Endodermal cell (in vitro differentiated cells): ENCODE results near the gene AUTS2. TPM values are rescaled to one million over a fixed set of nuclear protein-coding genes. Genes with fewer than 3 reads are reported as not detected.

ENCODE experiments used
- DNase-seq: peaks from one replicate; pipeline ENCODE4 v3.0.0-alpha.2; 2017
- H3K27ac ChIP-seq: 2 replicates; pipeline ENCODE4 v1.5.1; 2013; ENCODE audit warnings: mild to moderate bottlenecking, low read depth, low read length, moderate library complexity
- H3K27me3 ChIP-seq: 2 replicates; pipeline ENCODE4 v1.6.1; 2013; ENCODE audit warnings: mild to moderate bottlenecking, low read length, moderate library complexity; ENCODE audit not compliant: insufficient read depth, control insufficient read depth, poor library complexity, severe bottlenecking
- H3K36me3 ChIP-seq: 2 replicates; pipeline ENCODE4 v1.7.0; 2013; ENCODE audit warnings: mild to moderate bottlenecking, low read length, moderate library complexity; ENCODE audit not compliant: control insufficient read depth, insufficient read depth
- H3K4me1 ChIP-seq: one replicate; pipeline ENCODE4 v1.7.0; 2013; ENCODE audit warnings: low read length; ENCODE audit not compliant: control insufficient read depth, insufficient read depth
- H3K4me3 ChIP-seq: 2 replicates; pipeline ENCODE4 v1.5.1; 2013; ENCODE audit warnings: mild to moderate bottlenecking, low read length, moderate library complexity
- H3K9ac ChIP-seq: 2 replicates; pipeline ENCODE4 v1.6.1; 2013; ENCODE audit warnings: mild to moderate bottlenecking, low read length, moderate library complexity; ENCODE audit not compliant: poor library complexity, severe bottlenecking; ENCODE audit errors: extremely low read depth
- H3K9me3 ChIP-seq: 2 replicates; pipeline ENCODE4 v1.6.1; 2013; ENCODE audit warnings: mild to moderate bottlenecking, low read length, moderate library complexity; ENCODE audit not compliant: control insufficient read depth
- H3K27ac Mint-ChIP-seq: 2 replicates; pipeline ENCODE4 v1.8.0; 2020; ENCODE audit warnings: mixed read lengths
- H3K27me3 Mint-ChIP-seq: 2 replicates; pipeline ENCODE4 v1.8.0; 2021; ENCODE audit warnings: mild to moderate bottlenecking, mixed read lengths; ENCODE audit not compliant: insufficient read depth
- H3K36me3 Mint-ChIP-seq: 2 replicates; pipeline ENCODE4 v1.8.0; 2020; ENCODE audit warnings: low read depth, mixed read lengths
- H3K4me1 Mint-ChIP-seq: 2 replicates; pipeline ENCODE4 v1.8.0; 2020; ENCODE audit warnings: mixed read lengths
- H3K4me3 Mint-ChIP-seq: 2 replicates; pipeline ENCODE4 v1.8.0; 2020; ENCODE audit warnings: mild to moderate bottlenecking, moderate library complexity, mixed read lengths
- H3K9me3 Mint-ChIP-seq: 2 replicates; pipeline ENCODE4 v1.8.0; 2020; ENCODE audit warnings: mild to moderate bottlenecking, mixed read lengths
- WGBS, 2 experiments: methylation state at CpG; one replicate each; pipeline versions ENCODE4 v1.1.5 to v1.1.7; 2013; ENCODE audit warnings: missing lambda C conversion rate in 2 of 2, mixed read lengths in 1 of 2; ENCODE audit not compliant: insufficient coverage in 1 of 2, insufficient read length in 1 of 2; 5-methylcytosine and 5-hydroxymethylcytosine counted together
- total RNA-seq, 2 donors: library from RNA; stranded (reverse); fragmentation: NEBNext Ultra II Directional in 1 of 2; extraction: Animal tissue kit (Norgen Biotek cat#: 25700) in 1 of 2; gene quantifications; 2 replicates in 1 of 2; 3 replicates in 1 of 2; pipeline ENCODE4 v1.2.1, GENCODE V29; 2021
- TF ChIP-seq, protein P1 (sequence below): fragments of 200-600 bp; sonication (generic); conservative IDR thresholded peaks from 2 replicates; pipeline ENCODE4 v1.5.0; 2021; ENCODE audit warnings: antibody characterized with exemption, mild to moderate bottlenecking

The AUTS2 gene
- total RNA-seq, 2 donors from 2014 or later, result 76.8 to 106 TPM

DNA sequence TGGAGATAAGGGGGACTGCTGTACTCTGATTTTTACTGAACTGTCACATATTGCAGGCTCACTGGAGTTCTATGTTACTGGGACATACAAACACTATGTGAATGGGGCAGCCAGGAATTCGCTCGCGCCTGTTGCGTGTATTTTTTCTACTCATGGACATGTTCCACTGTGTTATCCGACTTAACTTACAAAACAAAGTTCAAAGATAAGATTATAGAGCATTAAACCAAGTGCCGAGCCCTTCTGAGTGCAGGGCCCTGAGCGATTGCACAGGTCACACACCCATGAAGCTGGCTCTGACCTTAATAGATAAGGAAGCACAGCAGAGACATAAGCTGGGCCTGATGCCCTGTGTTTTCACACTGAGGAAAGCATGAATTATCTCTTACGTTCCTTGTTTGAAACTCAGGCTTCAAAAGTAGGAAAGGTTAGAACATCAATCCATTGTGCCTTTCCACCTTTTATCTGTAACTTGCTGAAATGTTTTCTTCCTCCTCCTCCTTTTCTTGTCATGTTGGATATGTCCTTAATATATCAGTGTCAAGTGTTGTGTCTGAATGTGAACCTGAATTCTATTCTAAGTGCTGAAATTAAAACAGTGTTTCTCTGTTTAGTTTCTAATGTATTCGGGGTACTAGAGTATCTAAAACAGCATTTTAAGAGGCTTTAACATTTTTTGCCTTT, 273.8 kb downstream of the AUTS2 start:
- Histone ChIP-seq H3K9ac (no peak overlapping the region), H3K9me3 (no peaks in the 10 kb centered on the region), H3K27me3 (no peaks in the 10 kb centered on the region), H3K36me3 (no peaks in the 10 kb centered on the region), H3K4me1 (peaks cover 9% of the 10 kb centered on the region), H3K27ac (no peak overlapping the region), H3K4me3 (no peak overlapping the region)
- Mint-ChIP-seq H3K27ac (no peak overlapping the region), H3K4me3 (no peak overlapping the region), H3K36me3 (no peaks in the 10 kb centered on the region), H3K9me3 (no peaks in the 10 kb centered on the region), H3K27me3 (no peaks in the 10 kb centered on the region), H3K4me1 (peaks cover 12% of the 10 kb centered on the region)
- 93% methylated on average over 9 of the region's 9 CpGs for WGBS, 2 experiments
- no peak for DNase-seq
- TF ChIP-seq, protein P1, sequence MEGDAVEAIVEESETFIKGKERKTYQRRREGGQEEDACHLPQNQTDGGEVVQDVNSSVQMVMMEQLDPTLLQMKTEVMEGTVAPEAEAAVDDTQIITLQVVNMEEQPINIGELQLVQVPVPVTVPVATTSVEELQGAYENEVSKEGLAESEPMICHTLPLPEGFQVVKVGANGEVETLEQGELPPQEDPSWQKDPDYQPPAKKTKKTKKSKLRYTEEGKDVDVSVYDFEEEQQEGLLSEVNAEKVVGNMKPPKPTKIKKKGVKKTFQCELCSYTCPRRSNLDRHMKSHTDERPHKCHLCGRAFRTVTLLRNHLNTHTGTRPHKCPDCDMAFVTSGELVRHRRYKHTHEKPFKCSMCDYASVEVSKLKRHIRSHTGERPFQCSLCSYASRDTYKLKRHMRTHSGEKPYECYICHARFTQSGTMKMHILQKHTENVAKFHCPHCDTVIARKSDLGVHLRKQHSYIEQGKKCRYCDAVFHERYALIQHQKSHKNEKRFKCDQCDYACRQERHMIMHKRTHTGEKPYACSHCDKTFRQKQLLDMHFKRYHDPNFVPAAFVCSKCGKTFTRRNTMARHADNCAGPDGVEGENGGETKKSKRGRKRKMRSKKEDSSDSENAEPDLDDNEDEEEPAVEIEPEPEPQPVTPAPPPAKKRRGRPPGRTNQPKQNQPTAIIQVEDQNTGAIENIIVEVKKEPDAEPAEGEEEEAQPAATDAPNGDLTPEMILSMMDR, result no peak

DNA sequence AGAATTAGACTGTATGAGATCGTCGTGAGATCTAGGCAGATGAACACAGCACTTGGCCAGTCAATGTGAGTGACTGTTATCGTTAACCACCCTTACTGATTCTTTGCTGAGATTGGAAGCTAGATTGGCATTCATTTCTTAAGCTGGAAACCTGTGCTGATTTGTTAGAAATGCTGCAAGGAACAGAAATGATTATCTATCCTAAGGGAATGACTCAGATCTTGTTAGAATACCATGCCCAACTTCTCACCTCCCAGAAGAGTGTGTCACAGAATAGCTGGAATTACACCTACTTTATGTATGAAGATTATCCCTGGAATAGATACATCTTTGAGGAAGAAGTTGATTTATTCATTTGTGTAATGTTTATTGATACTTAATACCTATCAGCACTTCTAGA, 275.2 kb downstream of the AUTS2 start:
- Mint-ChIP-seq H3K4me3 (no peak overlapping the region), H3K36me3 (no peaks in the 10 kb centered on the region), H3K9me3 (no peaks in the 10 kb centered on the region), H3K27me3 (no peaks in the 10 kb centered on the region), H3K27ac (no peak overlapping the region), H3K4me1 (peaks cover 21% of the 10 kb centered on the region)
- Histone ChIP-seq H3K9me3 (no peaks in the 10 kb centered on the region), H3K27me3 (no peaks in the 10 kb centered on the region), H3K36me3 (no peaks in the 10 kb centered on the region), H3K4me3 (no peak overlapping the region), H3K9ac (no peak overlapping the region), H3K27ac (no peak overlapping the region), H3K4me1 (peaks cover 9% of the 10 kb centered on the region)
- no peak for DNase-seq
- WGBS, 2 experiments, result 94 to 96% methylated on average over 3 of the region's 3 CpGs
- TF ChIP-seq, protein P1, result no peak

DNA sequence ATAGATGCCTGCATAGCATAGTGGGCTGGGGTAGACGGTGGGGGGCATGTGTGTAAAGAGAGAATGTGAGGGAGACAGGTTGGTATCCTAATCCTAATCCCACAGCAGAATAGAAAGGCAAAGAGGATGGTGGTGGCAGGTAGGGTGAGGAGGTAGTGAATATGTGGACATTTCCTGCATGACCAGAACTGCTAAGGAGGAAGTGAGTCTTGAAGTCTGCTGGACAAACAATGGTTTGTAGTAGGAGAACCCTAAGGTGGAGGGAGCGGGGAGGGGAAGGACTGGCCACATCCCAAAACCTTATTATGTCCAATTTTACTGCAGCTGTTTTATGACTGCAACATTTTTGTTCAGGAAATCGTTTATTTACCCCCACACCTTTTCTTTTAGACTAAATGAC, 279.7 kb downstream of the AUTS2 start:
- no peak for DNase-seq
- H3K9me3 ChIP-seq, result no peaks in the 10 kb centered on the region
- no peak overlapping the region for H3K27ac ChIP-seq
- H3K36me3 ChIP-seq, result no peaks in the 10 kb centered on the region
- peaks cover 3% of the 10 kb centered on the region for H3K4me1 ChIP-seq
- H3K27me3 ChIP-seq, result no peaks in the 10 kb centered on the region
- Mint-ChIP-seq H3K27ac (no peak overlapping the region), H3K4me3 (no peak overlapping the region), H3K9me3 (no peaks in the 10 kb centered on the region), H3K27me3 (no peaks in the 10 kb centered on the region), H3K4me1 (peaks cover 24% of the 10 kb centered on the region), H3K36me3 (no peaks in the 10 kb centered on the region)
- TF ChIP-seq, protein P1, result no peak
- 88 to 89% methylated on average over 1 to 3 of the region's 3 CpGs for WGBS, 2 experiments
- H3K4me3 ChIP-seq, result no peak overlapping the region
- H3K9ac ChIP-seq, result no peak overlapping the region
